Gastroesophageal sphincter (tissue), 4 donors: Measurements from ENCODE around the gene GADD45GIP1. TPM values are rescaled to one million over a fixed set of nuclear protein-coding genes. Genes with fewer than 3 reads are reported as not detected.

Experiments used
- ATAC-seq: fragments of 150-250 bp; one replicate; pipeline ENCODE4 v1.9.1; 2016; ENCODE audit warnings: mild to moderate bottlenecking, moderate library complexity
- H3K27ac ChIP-seq, 4 donors: fragments of 200-600 bp; sonication (generic) in 3 of 4; 1 replicate in 3 of 4; 2 replicates in 1 of 4; pipeline ENCODE4 v1.5.1; 2016 to 2019
- H3K27me3 ChIP-seq: fragments of 200-600 bp; sonication (generic); one replicate; pipeline ENCODE4 v1.5.1; 2019
- H3K36me3 ChIP-seq, 2 donors: fragments of 200-600 bp; sonication (generic); one replicate each; pipeline ENCODE4 v1.5.1; 2019; ENCODE audit warnings: control low read depth in 1 of 2
- H3K4me1 ChIP-seq, 3 donors: fragments of 200-600 bp; sonication (generic); 1 replicate in 2 of 3; 2 replicates in 1 of 3; pipeline ENCODE4 v1.5.1; 2016 to 2019; ENCODE audit warnings: control low read depth in 2 of 3
- H3K4me3 ChIP-seq, 2 donors: fragments of 200-600 bp; sonication (generic); one replicate each; pipeline ENCODE4 v1.5.1; 2019; ENCODE audit warnings: mild to moderate bottlenecking in 1 of 2, moderate library complexity in 1 of 2
- H3K9me3 ChIP-seq, 3 donors: fragments of 200-600 bp; sonication (generic); one replicate each; pipeline ENCODE4 v1.5.1; 2017 to 2019; ENCODE audit warnings: control low read depth in 2 of 3
- EP300 ChIP-seq: sonication (generic); formaldehyde crosslinking; IDR thresholded peaks from one replicate; pipeline ENCODE4 v1.6.1; 2017; ENCODE audit warnings: antibody characterized with exemption, mild to moderate bottlenecking
- POLR2A ChIP-seq, 2 donors: fragments of 450-650 bp; IDR thresholded peaks; one replicate each; pipeline ENCODE4 v1.6.1; 2017; ENCODE audit warnings: antibody characterized with exemption in 2 of 2, mild to moderate bottlenecking in 2 of 2, moderate library complexity in 1 of 2
- POLR2AphosphoS5 ChIP-seq: sonication (generic); formaldehyde crosslinking; IDR thresholded peaks from one replicate; pipeline ENCODE4 v1.6.1; 2017; ENCODE audit warnings: antibody characterized with exemption
- WGBS, 2 donors: methylation state at CpG; one replicate each; pipeline ENCODE4 v1.1.5; 2018; ENCODE audit warnings: low coverage in 1 of 2; 5-methylcytosine and 5-hydroxymethylcytosine counted together
- total RNA-seq, 4 donors: library from RNA; depleted of rRNA; stranded (reverse); fragments of >200 nt; gene quantifications; one replicate each; pipeline ENCODE4 v1.1.0, GENCODE V29; 2016
- TF ChIP-seq, protein P1 (sequence below), 4 experiments: fragments of 200-600 bp in 2 of 4; fragments of 450-650 bp in 2 of 4; sonication (generic) in 1 of 4; IDR thresholded peaks; one replicate each; pipeline ENCODE4 v1.5.1; 2017 to 2019; ENCODE audit warnings: antibody characterized with exemption in 4 of 4, mild to moderate bottlenecking in 2 of 4, moderate library complexity in 2 of 4

GADD45GIP1 gene
- total RNA-seq, 4 donors from 2014 or later, result 32.2 to 43.6 (median 36.9) TPM

DNA sequence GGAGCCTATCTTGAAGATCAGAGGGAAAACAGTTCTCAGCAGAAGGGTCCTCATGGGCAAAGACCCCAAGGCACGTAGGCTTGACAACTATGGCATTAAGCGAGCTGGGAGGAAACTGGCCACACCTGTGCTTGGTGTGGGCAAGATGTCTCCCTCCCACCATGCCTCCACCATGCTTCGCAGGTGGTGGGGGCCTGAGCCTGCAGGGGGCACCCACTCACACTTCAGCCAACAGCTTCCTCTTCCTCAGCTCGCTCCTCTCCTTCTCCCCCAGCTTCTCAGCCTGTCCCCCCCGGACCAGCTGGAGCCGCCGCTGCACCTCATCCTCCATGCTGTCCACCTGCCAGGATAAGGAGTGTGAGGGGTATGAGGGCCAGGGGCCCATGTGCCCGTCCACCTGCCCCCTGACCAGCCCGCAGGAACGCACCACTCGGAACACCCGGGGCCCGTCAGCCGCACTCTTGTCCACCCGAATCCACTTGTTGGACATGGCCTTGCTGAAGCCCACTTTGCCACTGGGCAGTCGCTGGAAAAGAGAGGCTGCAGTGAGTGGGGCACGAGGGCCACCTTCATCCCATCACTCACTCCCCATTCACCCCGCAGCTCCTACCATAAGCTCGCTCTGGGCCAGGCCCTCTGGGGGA is 26.9 kb downstream of the GADD45GIP1 start:
- Histone ChIP-seq H3K36me3 (peaks cover 0 to 56% of the 10 kb centered on the region in 2 donors), H3K4me3 (no peak overlapping the region), H3K27me3 (no peaks in the 10 kb centered on the region), H3K9me3 (no peaks in the 10 kb centered on the region), H3K4me1 (peaks cover 3 to 28% (median 7%) of the 10 kb centered on the region in 3 donors), H3K27ac (no peak overlapping the region)
- no peak for ATAC-seq
- no peak for TF ChIP-seq POLR2A (IDR thresholded peaks at IDR 0.05)
- TF ChIP-seq, protein P1, sequence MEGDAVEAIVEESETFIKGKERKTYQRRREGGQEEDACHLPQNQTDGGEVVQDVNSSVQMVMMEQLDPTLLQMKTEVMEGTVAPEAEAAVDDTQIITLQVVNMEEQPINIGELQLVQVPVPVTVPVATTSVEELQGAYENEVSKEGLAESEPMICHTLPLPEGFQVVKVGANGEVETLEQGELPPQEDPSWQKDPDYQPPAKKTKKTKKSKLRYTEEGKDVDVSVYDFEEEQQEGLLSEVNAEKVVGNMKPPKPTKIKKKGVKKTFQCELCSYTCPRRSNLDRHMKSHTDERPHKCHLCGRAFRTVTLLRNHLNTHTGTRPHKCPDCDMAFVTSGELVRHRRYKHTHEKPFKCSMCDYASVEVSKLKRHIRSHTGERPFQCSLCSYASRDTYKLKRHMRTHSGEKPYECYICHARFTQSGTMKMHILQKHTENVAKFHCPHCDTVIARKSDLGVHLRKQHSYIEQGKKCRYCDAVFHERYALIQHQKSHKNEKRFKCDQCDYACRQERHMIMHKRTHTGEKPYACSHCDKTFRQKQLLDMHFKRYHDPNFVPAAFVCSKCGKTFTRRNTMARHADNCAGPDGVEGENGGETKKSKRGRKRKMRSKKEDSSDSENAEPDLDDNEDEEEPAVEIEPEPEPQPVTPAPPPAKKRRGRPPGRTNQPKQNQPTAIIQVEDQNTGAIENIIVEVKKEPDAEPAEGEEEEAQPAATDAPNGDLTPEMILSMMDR (IDR thresholded peaks at IDR 0.05), result no peak
- no peak for TF ChIP-seq EP300
- no peak for TF ChIP-seq POLR2AphosphoS5
- 96% methylated on average over 4 of the region's 19 CpGs; no CpG with 5 or more reads in 1 of the 2 donors for WGBS, 2 donors

DNA sequence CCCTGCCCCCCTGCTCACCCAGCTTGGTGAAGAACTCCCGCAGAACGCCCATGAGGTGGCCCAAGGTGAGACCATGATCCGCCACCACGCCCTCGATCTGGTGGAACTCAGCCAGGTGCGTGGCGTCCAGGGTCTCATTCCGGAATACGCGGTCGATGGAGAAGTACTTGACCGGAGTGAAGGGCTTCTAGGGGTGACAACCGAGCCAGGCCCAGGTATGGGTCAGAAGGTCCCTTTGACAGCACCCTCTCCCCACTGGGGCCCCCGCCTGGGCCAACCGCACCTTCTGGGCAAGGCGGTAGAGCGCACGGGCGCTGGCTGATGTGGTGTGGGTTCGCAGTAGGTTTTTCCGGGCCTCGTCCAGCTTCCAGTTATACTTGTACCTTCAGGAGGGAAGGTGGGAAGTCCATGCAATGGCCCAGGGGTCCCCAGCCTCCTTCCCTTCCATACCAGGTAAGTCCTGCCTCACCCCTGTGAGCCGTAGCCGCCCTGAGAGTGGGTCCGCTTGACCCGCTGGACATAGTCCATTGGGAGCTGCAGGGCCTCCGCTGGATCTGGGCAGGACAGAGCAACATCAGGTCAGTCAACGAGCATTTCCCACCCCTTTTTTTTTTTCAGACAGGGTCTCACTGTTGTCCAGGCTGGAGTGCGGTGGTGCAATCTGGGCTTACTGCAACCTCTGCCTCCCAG is 32.3 kb downstream of the GADD45GIP1 start:
- H3K9me3 ChIP-seq, result no peaks in the 10 kb centered on the region
- no peak overlapping the region for H3K4me3 ChIP-seq
- WGBS, 2 donors, result 98 to 100% methylated on average over 2 to 14 of the region's 29 CpGs
- TF ChIP-seq EP300, result no peak
- TF ChIP-seq POLR2AphosphoS5, result no peak
- TF ChIP-seq, protein P1 (IDR thresholded peaks at IDR 0.05), result no peak
- peaks cover 0 to 78% of the 10 kb centered on the region in 2 donors for H3K36me3 ChIP-seq
- H3K27me3 ChIP-seq, result no peaks in the 10 kb centered on the region
- peaks cover 0 to under 1% (median 0%) of the 10 kb centered on the region in 3 donors for H3K4me1 ChIP-seq
- no peak for ATAC-seq
- no peak overlapping the region for H3K27ac ChIP-seq

DNA sequence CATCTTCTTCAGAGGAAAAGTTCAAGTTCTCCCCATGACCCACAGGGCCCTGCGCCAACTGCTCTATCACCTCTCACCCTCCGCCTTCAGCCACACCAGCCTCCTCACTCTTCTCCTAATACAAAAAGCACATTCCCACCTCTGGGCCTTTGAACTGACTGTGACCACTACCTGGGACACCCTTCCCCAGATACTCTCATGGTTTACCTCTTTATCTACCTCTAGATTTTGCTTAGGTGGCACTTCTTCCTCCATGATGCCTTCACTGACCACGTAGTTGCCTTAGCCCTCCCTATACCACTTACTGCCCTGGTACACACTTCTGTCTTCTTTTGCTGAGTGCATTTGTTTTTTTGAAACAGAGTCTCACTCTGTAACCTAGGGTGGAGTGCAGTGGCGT is 34.1 kb downstream of the GADD45GIP1 start:
- Histone ChIP-seq H3K9me3 (no peaks in the 10 kb centered on the region), H3K27ac (no peak overlapping the region), H3K27me3 (no peaks in the 10 kb centered on the region), H3K36me3 (peaks cover 0 to 60% of the 10 kb centered on the region in 2 donors), H3K4me3 (no peak overlapping the region), H3K4me1 (peaks cover 0 to 14% (median 0%) of the 10 kb centered on the region in 3 donors)
- TF ChIP-seq POLR2A (IDR thresholded peaks at IDR 0.05) (no peak), EP300 (no peak), POLR2AphosphoS5 (no peak)
- TF ChIP-seq, protein P1 (IDR thresholded peaks at IDR 0.05), result no peak
- ATAC-seq, result no peak
- 89 to 92% methylated on average over 2 to 4 of the region's 4 CpGs for WGBS, 2 donors

DNA sequence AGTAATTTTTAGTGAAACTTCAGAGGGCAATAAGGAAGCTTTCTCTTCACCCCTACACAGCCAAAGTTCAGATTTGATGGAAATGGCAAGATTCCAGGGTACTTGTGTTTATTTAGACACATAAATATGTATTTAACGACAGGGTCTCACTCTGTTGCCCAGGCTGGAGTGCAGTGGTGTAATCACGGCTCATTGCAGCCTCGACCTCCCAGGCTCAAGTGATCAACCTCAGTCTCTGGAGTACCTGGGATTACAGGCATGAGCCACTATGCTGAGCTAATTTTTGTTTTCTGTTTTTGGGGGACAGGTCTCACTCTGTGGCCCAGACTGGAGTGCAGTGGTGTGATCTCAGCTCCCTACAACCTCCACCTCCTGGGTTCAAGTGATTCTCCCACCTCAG is 36.0 kb downstream of the GADD45GIP1 start:
- Histone ChIP-seq H3K27ac (no peak overlapping the region), H3K36me3 (peaks cover 0 to 41% of the 10 kb centered on the region in 2 donors), H3K27me3 (no peaks in the 10 kb centered on the region), H3K9me3 (no peaks in the 10 kb centered on the region), H3K4me3 (no peak overlapping the region), H3K4me1 (peaks cover 0 to 14% (median 0%) of the 10 kb centered on the region in 3 donors)
- ATAC-seq, result no peak
- TF ChIP-seq, protein P1 (IDR thresholded peaks at IDR 0.05), result no peak
- TF ChIP-seq EP300, result no peak
- TF ChIP-seq POLR2A (IDR thresholded peaks at IDR 0.05), result no peak
- no peak for TF ChIP-seq POLR2AphosphoS5
- WGBS, 2 donors, result 37% methylated on average over 2 of the region's 3 CpGs; no CpG with 5 or more reads in 1 of the 2 donors
